ENCODE measurements around the gene SIN3B. TPM values are rescaled to one million over a fixed set of nuclear protein-coding genes. Genes with fewer than 3 reads are reported as not detected.
A peak's percentile ranks its signal among the peaks of the same experiment; 100 is the strongest.

Gene SIN3B
- total RNA-seq, 2 donors from 2014 or later, result 19.8 to 31.0 TPM

DNA sequence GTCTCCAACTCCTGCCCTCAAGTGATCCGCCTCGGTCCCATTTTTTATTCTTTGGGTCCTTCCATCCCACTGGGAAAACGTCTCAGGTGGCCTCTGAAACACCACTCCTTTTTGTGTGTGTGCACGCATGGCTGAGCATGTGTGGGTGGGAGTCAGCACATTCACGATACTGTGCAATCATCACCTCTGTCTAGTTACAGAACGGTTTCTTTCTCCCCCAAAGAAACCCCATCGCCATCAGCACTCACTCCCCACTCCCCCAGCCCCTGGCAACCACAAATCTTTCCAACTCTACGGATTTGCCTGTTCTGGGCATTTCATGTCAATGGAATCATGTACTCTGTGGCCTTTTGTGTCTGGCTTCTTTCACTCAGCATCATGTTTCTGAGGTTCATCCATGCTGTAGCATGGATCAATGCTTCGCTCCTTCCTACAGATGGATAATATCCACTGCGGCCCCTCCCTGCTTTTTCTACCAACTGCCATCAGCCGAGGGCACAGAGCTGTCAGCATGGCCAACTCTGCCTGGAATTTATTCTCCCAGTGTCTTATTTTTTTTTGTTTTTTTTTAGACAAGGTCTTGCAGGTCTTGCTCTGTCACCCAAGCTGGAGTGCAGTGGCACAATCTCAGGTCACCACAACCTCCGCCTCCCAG, 69.3 kb downstream of the SIN3B start:
- peaks cover 7% of the 10 kb centered on the region for H3K27me3 ChIP-seq
- DNase-seq, result no peak
- H3K27ac ChIP-seq, result no peak overlapping the region
- no peak for TF ChIP-seq CTCF (IDR thresholded peaks at IDR 0.05)
- no peaks in the 10 kb centered on the region for H3K9me3 ChIP-seq
- no peaks in the 10 kb centered on the region for H3K36me3 ChIP-seq
- H3K9ac ChIP-seq (ENCODE audit: low read depth in 2 of 2, low read length in 2 of 2), result no peak overlapping the region
- intact Hi-C loops (cut with DNase I), result loop anchor here (5.0 kb wide), 1 partner anchor 186 kb away; no protein-coding TSS in a partner anchor
- H3K4me1 ChIP-seq, result no peaks in the 10 kb centered on the region
- H3K4me3 ChIP-seq, result no peak overlapping the region

DNA sequence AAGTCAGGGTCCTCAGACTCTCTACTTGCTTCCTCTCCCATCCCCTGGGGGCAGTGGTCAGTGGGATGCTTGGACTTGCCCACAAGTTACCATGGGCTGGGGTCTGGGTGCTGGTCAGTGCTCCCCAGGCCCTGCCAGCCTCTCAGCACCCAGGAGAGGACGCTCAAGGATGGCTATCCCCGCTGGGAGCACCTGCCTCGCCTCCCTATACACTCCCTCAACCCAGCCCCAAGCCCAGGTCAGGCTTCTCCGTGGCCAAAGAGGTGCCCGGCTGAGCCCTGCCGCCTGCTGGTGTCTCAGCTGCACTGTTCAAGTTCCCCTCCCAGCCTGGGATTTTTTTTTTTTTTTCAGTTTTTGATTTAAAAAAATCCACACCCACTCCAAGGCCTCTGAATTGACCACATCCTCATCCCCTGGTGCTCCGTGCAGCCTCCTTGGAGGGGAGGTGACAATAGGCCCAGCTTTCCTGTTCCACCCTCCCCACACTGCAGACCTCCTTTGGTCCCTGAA, 70.4 kb downstream of the SIN3B start:
- H3K4me1 ChIP-seq, result no peaks in the 10 kb centered on the region
- no peak overlapping the region for H3K9ac ChIP-seq (ENCODE audit: low read depth in 2 of 2, low read length in 2 of 2)
- intact Hi-C loops (cut with DNase I), result loop anchor here (5.0 kb wide), 2 partner anchors 127 to 187 kb away; no protein-coding TSS in a partner anchor
- H3K4me3 ChIP-seq, result no peak overlapping the region
- no peaks in the 10 kb centered on the region for H3K9me3 ChIP-seq
- no peak overlapping the region for H3K27ac ChIP-seq
- no peaks in the 10 kb centered on the region for H3K36me3 ChIP-seq
- peaks cover 7% of the 10 kb centered on the region for H3K27me3 ChIP-seq
- peak; percentile 40 for DNase-seq
- TF ChIP-seq CTCF (IDR thresholded peaks at IDR 0.05), result peak; percentile 50

DNA sequence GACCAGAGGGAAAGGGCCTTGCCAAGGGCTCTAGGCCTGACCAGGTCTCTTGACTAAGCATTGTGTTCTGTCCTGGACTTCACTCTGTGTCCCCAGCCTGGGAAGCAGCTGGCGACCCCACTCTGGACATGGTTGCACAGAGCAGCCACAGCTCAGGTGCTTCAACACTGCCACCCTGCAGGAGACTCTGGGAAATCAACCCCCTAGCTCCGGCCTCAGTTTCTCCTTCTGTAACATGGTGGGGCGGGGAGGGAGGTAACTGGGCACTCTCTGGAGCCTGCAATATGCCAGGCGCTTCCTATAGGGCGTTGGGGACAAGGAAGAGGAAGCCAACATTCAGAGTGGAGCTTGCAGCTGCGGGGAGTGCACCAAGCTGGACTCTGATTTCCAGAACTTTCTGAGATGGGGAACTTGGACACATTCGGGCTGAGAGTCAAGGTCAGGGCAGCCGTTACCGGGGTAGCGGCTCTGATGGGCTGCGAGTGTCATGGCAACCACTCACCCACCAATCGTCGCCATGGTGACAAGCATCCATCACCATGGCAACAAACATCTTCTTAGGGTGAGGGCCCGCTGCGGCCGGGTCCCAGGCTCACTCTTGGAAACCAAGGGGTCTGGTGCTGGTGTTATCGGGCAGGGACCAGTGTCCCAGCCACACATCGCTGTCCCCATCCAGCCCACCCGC, 72.4 kb downstream of the SIN3B start:
- Histone ChIP-seq H3K4me1 (no peaks in the 10 kb centered on the region), H3K36me3 (no peaks in the 10 kb centered on the region), H3K27ac (no peak overlapping the region), H3K27me3 (no peaks in the 10 kb centered on the region), H3K9ac (ENCODE audit: low read depth in 2 of 2, low read length in 2 of 2) (no peak overlapping the region), H3K9me3 (no peaks in the 10 kb centered on the region), H3K4me3 (no peak overlapping the region)
- DNase-seq, result no peak
- no peak for TF ChIP-seq CTCF (IDR thresholded peaks at IDR 0.05)
- intact Hi-C loops (cut with DNase I), result loop anchor here (5.0 kb wide), 1 partner anchor 129 kb away; no protein-coding TSS in a partner anchor

- Histone ChIP-seq H3K27ac (no peak overlapping the region), H3K9ac (ENCODE audit: low read depth in 2 of 2, low read length in 2 of 2) (no peak overlapping the region), H3K36me3 (no peaks in the 10 kb centered on the region), H3K9me3 (no peaks in the 10 kb centered on the region), H3K4me3 (no peak overlapping the region), H3K27me3 (no peaks in the 10 kb centered on the region), H3K4me1 (no peaks in the 10 kb centered on the region)
- no peak for TF ChIP-seq CTCF (IDR thresholded peaks at IDR 0.05)
- DNase-seq, result no peak
- intact Hi-C loops (cut with DNase I), result loop anchor here (5.0 kb wide), 1 partner anchor 130 kb away; no protein-coding TSS in a partner anchor
These were observed 73.3 kb downstream of the SIN3B start for GRCh38 chr19:16902545-16902944.

- no peak for DNase-seq
- Histone ChIP-seq H3K36me3 (no peaks in the 10 kb centered on the region), H3K4me1 (no peaks in the 10 kb centered on the region), H3K4me3 (no peak overlapping the region), H3K27me3 (no peaks in the 10 kb centered on the region), H3K27ac (no peak overlapping the region), H3K9me3 (no peaks in the 10 kb centered on the region), H3K9ac (ENCODE audit: low read depth in 2 of 2, low read length in 2 of 2) (no peak overlapping the region)
- no peak for TF ChIP-seq CTCF (IDR thresholded peaks at IDR 0.05)
- intact Hi-C loops (cut with DNase I), result loop anchor here (5.0 kb wide), 1 partner anchor 131 kb away; no protein-coding TSS in a partner anchor
These were observed 74.1 kb downstream of the SIN3B start for GRCh38 chr19:16903347-16903746.
